Renal cortical epithelial cell (primary cell): ENCODE results near the gene NDST1. TPM values are rescaled to one million over a fixed set of nuclear protein-coding genes. Genes with fewer than 3 reads are reported as not detected.
"Not testable (repeated sequence)": the region's sequence is repeated elsewhere in the genome, so short reads cannot be mapped to it uniquely, and the experiment has no call there.

Experiments used
- DNase-seq: peaks from one replicate; pipeline ENCODE4 v3.0.0-alpha.2; 2011; ENCODE audit warnings: low read depth
- total RNA-seq: library from RNA; depleted of rRNA; stranded (reverse); fragments of >200 nt; gene quantifications from 2 replicates; pipeline ENCODE4 v1.2.3, GENCODE V29; 2014

Gene NDST1
- 86.0 and 225 TPM in 2 replicates for total RNA-seq

DNA sequence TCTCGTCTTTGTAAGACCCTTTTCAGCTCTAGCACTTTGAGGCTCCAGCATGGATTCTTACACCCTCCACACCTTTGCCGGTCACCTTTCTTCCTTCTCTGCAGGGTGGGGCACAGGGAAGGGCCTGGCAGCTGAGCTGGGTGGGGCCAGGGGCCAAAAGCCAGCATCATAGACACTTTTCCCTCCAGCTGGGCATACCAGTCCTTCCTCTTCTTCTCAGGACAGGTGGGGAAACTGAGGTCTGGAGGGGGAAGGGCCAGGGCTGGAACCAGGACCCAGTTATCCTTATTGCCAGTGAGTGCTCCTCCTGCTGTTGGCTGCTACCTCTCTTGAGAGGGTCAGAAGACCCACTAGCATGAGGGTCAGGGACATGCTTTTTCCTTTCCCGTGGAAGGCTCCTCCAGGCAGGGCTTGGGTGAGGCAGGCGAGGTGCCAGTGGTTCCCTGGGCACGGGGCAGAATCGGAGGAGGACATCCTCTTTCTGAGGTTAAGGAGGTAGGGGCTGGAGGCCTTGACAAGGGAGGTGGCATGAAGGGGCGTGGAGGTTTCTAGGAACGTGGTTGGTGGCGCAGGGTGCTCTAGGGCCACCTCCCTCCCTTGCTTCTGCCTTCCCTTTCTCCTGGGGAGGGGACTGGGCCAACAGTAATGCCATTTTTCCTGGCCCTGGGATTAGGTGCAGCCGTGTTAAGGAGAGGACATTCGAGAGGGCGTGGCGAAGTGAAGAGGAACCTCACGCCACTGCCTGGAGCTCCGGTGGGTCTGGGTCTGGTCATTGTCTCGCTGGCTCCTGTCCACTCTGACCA, at the start of gene NDST1:
NDST1 (plus strand) TSS at position 658 of the 803 bp plus-strand sequence. CDS start 13,124 bp downstream, outside the sequence.
- DNase-seq, result no peak

DNA sequence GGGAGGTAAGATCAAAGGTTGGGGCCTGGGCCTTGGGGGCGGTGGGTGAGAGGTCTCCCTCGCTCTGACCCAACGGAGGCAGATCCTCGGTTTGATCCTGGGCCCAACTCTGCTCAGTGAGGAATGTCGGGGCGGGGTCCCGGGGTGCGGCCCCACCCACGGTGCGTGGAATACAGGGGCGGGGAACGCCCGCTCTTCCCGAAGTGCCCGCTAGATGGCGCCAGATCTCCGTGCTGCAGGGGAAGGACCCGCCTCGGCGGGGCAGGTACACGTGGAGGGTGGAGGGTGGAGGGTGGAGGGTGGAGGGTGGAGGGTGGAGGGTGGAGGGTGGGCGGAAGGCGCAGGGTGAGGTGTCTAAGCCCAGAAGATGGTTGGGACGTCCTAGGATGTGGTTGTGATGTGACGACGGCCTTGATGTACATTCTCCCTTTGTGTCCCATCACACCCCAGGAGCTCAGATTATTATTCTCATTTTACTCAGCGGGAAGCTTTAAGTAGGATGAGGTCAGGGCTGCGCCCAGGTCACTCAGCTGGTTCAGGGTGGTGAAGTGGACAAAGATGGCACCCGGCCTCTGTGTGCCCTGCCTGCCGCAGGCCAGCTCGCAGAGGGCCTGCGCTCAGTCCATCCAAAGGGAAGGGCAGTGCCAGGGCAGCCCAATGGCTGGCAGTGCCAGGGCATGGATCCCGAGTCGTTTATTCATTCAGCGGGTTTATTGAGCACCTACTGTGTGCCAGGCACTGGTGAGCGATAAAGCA, 49.0 kb upstream of the NDST1 start:
- DNase-seq, result no peak

- DNase-seq, result no peak
These were observed 47.1 kb upstream of the NDST1 start for GRCh38 chr5:150460781-150461180.

GRCh38 chr5:150461231-150461630, 46.7 kb upstream of the NDST1 start:
- DNase-seq, result no peak

- no peak for DNase-seq
These were observed 43.3 kb upstream of the NDST1 start for GRCh38 chr5:150464554-150465012.

DNA sequence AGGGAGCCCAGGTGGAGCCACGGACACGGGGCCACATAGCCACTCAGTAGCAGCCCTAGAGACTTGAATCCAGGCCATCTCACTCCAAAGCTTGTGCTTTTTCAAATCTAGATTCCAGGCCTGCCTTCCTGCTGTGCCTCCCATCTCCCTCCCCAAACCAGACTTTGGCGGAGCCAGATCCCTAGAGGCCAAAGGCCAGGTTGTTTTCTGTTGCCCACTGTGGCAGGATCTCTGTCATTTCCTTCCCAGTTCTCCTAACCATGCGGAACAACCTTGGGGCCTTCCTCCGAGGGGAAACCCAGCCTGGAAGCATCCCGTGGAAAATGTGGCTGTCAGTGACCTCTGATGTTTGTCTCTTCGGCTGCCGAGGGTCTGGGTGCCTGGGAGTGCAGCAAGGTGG, 42.0 kb upstream of the NDST1 start:
- DNase-seq, result no peak

DNA sequence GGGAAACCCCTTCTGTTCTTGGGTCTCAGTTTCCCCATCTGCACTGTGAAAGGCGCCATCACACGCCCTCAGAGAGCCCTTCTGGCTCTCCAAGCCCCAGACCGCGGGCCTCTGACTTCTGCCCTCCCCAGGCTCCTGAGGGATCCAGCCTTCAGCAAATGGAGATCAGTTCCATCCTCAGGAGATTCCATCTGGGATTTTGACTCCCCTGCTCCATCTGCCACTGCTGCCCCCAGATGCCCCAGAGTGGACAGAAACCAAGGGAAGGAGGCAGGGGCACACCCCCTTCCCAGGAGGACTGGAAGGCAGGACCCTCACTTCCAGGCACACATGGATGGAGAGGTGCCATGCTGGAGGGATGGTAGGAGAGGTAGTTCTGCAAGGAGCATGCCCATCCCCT, 39.7 kb upstream of the NDST1 start:
- no peak for DNase-seq

DNA sequence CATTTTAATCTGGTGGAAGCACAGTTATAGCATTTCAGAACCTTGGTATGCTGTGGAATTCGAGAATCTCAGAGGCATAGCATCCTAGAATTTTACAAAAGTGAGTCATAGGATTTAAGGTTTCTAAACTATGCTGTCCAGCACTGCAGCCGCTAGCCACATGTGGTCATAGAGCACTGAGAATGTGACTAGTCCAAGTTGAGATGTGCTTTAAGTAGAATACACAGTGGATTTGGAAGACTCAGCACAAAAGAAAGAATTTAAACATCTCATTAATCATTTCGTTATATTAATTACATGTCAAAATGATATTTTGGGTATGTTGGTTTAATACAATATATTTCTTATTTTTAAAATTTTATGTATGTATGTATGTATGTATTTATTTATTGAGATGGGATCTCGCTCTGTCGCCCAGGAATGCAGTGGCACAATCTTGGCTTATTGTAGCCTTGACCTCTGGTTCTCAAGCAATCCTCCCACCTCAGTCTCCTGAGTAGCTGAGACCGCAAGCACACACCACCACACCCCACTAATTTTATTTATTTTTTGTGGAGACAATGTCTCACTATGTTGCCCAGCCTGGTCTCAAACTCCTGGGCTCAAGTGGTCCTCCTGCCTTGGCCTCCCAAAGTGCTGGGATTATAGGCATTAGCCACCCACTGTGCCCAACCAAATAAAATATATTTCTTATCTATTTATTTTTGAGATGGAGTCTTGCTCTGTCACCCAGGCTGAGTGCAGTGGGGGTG, 38.0 kb upstream of the NDST1 start:
- peak; percentile 97 for DNase-seq

GRCh38 chr5:150473673-150474358, 34.1 kb upstream of the NDST1 start:
- DNase-seq, result peak; percentile 95

DNA sequence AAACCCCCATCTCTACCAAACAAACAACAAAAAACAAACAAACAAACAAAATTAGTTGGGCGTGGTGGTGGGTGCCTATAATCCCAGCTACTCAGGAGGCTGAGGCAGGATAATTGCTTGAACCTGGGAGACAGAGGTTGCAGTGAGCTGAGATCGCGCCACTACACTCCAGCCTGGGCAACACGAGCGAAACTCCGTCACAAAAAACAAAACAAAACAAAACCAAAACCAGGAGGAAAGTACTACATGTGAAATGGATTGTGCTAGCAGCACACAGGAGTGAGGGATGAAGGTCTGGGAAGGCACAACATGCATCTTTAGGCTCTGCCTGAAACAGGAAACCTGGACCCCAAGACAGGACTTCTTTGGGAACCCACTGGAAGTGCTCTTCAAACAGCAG, 31.4 kb upstream of the NDST1 start:
- not testable (repeated sequence) for DNase-seq

GRCh38 chr5:150479416-150479815, 28.5 kb upstream of the NDST1 start:
- DNase-seq, result no peak

DNA sequence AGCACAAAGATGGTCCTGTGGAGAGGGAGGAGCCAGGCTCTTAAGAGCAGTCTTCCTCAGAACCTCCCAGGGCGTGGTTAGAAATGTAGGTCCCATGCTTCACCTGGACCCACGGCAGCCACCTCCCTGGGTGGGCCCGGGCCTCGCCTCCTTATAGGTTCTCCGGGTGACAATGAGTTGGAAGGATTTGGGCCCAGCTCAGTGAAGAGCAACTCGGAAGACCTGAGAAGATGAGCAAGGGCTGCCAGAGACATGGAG, 26.3 kb upstream of the NDST1 start:
- DNase-seq, result no peak

GRCh38 chr5:150481972-150482406, 25.9 kb upstream of the NDST1 start:
- DNase-seq, result no peak

GRCh38 chr5:150484964-150485692, 22.8 kb upstream of the NDST1 start:
- no peak for DNase-seq

- no peak for DNase-seq
These were observed 22.1 kb upstream of the NDST1 start for GRCh38 chr5:150485693-150486401.

GRCh38 chr5:150486402-150487198, 21.3 kb upstream of the NDST1 start:
- no peak for DNase-seq

DNA sequence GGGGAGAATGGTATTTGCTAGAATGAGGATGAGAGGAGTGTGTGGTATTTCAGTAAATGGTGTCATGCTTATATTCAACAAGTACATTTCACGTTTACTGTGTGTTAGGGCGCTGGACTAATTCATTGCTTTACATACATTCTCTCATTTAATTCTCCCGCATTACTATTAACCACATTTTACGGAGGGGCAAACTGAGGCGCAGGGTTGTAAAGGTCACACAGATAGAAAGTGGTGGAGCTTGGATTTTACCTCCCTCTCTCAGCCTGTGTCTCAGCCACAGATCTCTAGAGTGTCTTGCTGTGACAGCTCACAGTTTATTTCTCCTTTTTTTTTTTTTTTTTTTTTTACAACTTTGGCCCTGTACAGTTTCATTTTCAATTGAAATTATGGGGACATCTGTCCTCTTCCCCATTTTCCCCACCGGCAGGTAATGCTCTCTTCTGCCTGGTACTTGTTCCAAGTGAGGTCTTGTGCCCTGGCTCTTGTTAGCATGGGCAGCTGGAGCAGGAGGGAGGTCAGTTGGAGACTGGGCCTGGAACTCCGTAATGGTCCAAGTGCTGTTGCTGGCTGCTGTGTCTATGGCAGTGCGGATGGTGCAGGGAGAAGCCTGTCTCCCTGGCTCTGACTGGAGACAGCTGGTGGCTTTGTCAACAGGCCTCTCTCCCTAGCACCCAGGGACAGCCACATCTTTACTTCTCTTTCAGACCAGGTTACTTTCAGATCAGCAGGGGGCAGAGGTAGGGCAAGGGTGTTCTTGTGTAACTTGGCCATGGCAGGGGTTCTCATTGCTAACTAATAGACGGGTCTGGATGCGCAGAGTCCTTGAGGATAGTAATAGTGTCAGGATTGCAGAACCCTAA, 20.5 kb upstream of the NDST1 start:
- peak; percentile 51 for DNase-seq

DNA sequence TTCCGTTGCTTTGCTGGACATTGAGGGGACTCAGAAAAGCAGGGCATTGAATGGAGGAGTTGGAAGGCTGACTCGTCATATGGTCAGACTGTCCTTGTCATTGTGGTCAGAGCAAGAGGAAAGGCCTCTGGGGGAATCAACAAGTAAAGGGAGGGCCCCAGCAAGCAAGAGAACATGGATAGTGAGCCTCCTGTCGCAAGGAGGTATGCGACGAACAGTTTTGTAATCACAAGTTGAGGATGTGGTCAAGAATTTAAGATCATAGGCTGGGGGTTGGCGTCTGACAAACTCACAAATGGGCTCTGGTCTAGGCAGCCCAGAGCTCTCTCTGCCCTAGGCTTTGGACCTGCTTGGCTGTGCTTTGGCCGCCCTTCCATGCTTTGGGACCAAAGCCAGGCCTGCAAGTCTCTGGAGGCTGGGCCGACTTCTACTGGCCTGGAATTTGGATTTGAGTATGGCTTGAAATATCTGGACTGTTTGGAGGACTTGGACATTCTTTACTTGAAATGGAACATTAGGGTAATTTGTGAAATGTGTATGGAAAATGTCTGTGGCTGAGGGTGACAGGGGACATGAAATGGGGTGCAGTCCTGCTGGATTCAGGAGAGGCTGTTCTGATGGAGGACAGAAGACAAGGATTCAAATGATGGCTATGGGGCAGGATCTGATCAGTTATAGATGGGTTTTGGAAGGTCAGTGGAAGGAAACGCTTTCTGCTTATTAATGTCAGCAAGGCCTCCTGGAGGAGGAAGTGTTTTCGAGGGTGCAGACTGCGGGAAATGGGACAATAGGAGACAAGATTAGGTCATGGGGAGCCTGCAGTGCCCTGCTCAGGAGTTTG, 19.2 kb upstream of the NDST1 start:
- peak; percentile 57 for DNase-seq
